NOMO-1 treated with dmso at 0.1 percent for 144 hours (cell line): Measurements from ENCODE around the gene CCNT2.
A peak's percentile ranks its signal among the peaks of the same experiment; 100 is the strongest.
"Not testable (repeated sequence)": the region's sequence is repeated elsewhere in the genome, so short reads cannot be mapped to it uniquely, and the experiment has no call there.

Experiments used
- DNase-seq: peaks from one replicate; lab custom pipeline; 2025; ENCODE audit not compliant: unreplicated experiment; lab: John Stamatoyannopoulos, UW

Gene CCNT2

GRCh38 chr2:134917888-134918525, 615 bp upstream of the CCNT2 start:
- peak; percentile 99 for DNase-seq

- DNase-seq, result no peak
Observed at GRCh38 chr2:134919341-134920210, 954 bp downstream of the CCNT2 start.

GRCh38 chr2:134924912-134925311, 6.3 kb downstream of the CCNT2 start:
- no peak for DNase-seq

- no peak for DNase-seq
Observed at GRCh38 chr2:134926231-134926931, 7.8 kb downstream of the CCNT2 start.

GRCh38 chr2:134927195-134927594, 8.6 kb downstream of the CCNT2 start:
- DNase-seq, result no peak

DNA sequence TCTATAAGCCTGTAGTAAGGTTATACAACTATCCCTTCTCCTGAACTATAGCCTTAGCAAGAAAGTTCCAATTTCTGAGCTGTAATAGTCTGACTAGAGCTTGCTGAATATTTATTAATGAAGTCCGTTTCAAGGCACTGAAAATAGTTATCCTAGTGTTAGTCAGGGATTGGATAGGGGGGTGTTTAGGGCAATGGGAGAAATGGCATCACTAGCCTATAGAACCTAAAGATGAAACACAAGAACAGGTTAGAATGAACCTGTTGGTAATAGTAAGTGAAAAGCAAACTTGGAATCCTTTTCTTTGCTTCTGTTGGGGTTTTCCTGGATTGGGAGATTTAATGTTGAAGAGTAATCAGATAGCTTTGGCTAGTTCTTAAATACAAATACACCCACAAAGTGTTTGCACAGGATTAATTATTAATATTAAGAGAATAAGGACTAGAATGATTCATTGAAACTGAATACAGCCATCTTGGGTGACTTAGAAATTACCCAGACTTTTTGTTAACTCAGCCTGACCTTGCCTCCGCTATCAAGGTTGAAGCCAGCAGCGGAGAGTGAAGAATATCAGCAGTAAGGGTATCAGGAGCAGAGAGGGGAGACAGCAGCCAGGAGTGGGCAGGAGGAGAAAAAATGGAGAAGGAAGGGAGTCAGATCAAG, 14.4 kb downstream of the CCNT2 start:
- DNase-seq, result no peak

- DNase-seq, result no peak
Observed at GRCh38 chr2:134933732-134934131, 15.1 kb downstream of the CCNT2 start.

- DNase-seq, result no peak
Observed at GRCh38 chr2:134934150-134934549, 15.5 kb downstream of the CCNT2 start.

GRCh38 chr2:134934641-134935040, 16.0 kb downstream of the CCNT2 start:
- no peak for DNase-seq

- DNase-seq, result no peak
Observed at GRCh38 chr2:134936691-134937090, 18.1 kb downstream of the CCNT2 start.

GRCh38 chr2:134943540-134943939, 24.9 kb downstream of the CCNT2 start:
- DNase-seq, result peak; percentile 5

DNA sequence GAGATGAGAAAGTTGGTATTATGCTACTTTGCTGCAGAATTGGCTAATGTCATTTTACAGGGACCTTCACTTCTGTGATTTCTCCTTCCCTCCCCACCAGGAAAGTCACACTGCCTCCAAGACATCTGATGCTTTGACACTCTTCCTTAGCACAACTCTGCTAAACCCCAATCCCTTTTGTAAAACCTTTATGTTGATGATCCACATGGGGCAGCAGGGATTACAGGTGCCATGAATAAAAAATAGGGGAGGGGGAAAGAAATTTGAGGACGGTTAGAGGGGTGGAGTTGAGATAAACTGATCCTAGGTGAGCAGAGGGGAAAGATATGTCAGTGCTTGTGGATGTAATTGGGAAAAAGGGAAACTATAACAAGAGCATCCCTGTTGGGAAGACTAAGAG, 26.4 kb downstream of the CCNT2 start:
- DNase-seq, result no peak

DNA sequence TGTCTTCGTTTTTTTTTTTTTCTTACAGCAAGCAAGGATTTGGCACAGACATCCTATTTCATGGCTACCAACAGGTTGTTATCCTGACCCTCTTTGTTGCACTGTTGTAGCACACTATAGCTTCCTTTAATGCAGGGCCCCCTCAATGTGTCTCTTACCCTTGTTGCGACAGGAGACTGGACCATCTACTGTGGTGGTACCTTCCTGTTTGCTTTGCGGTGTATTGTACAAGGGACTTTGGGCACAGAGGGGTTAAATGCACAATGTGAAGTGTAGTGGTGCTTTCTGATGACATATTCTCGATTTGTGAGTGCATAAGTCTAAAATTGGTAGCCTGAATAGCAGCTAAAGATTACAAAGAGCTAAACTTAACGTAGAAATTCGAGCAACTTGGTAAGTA, 27.5 kb downstream of the CCNT2 start:
- no peak for DNase-seq

GRCh38 chr2:134949981-134950708, 31.5 kb downstream of the CCNT2 start:
- DNase-seq, result no peak

GRCh38 chr2:134950886-134951285, 32.3 kb downstream of the CCNT2 start:
- DNase-seq, result no peak

DNA sequence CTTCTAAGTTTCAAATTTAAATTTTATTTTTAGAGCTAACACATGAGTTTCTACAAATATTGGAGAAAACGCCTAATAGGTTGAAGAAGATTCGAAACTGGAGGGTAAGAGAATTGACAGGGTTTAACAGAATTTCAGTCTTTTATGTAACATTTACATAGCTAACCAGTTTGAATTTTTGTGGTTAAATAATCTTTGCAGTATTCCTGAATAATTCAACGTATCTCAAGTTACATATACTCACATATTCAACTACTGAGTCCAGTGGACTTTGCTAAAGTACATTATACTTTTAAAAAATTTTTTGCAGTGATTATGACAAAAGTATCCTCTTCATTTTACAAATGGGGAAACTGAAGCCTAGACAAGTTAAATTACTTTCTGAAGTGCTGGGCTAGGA, 34.0 kb downstream of the CCNT2 start:
- no peak for DNase-seq

DNA sequence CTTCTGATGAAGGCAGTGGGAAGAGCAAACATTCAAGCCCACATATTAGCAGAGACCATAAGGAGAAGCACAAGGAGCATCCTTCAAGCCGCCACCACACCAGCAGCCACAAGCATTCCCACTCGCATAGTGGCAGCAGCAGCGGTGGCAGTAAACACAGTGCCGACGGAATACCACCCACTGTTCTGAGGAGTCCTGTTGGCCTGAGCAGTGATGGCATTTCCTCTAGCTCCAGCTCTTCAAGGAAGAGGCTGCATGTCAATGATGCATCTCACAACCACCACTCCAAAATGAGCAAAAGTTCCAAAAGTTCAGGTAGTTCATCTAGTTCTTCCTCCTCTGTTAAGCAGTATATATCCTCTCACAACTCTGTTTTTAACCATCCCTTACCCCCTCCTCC, 35.4 kb downstream of the CCNT2 start:
- no peak for DNase-seq

- DNase-seq, result no peak
Observed at GRCh38 chr2:134955744-134956143, 37.1 kb downstream of the CCNT2 start.

DNA sequence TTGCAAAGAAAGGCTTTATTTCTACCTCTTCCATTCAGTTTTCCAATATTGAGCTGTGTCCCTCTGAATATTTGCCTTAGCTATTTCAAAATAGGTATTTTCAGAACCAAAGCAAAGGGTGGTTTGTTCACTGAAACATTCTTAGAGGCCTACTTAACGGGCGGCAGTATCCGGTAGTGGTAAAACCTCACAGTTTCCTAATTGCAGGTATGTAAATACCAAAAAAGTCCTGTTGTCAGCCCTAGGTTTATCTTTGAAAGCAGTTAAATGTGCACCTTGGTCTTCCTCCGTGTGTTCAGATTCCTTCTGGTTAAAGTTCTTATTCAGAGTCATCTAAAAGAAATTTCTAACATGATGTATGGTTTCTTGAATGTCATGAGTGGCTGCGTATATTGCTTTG, 38.9 kb downstream of the CCNT2 start:
- DNase-seq, result no peak

GRCh38 chr2:134967166-134967565, 48.5 kb downstream of the CCNT2 start:
- DNase-seq, result not testable (repeated sequence)
